Measurements from ENCODE around the gene DPP6. TPM values are rescaled to one million over a fixed set of nuclear protein-coding genes. Genes with fewer than 3 reads are reported as not detected.

The DPP6 gene
- total and polyA plus RNA-seq, 2 of the 8 experiments (the other 6 are each of a cell fraction or from before 2014, with no cell fraction given): 4.7 to 6.8 TPM

GRCh38 chr7:154677454-154677853, 625.3 kb downstream of the DPP6 start:
- H4K20me1 ChIP-seq (replicated peaks in 1 of 2; ENCODE audit: control insufficient read depth in 1 of 2, insufficient read depth in 2 of 2, low read length in 2 of 2): peaks cover 0 to 2% of the 10 kb centered on the region in 2 experiments
- H4K5ac ChIP-seq (ENCODE audit: insufficient read length, low read depth, low read length): no peak overlapping the region
- H3K9ac ChIP-seq (replicated peaks in 1 of 4; ENCODE audit: extremely low read depth in 1 of 4, low read depth in 3 of 4, low read length in 3 of 4): no peak overlapping the region
- no peak overlapping the region for H3K23ac ChIP-seq (ENCODE audit: insufficient read length)
- H2BK12ac ChIP-seq (ENCODE audit: low read depth, low read length): no peak overlapping the region
- WGBS, 2 experiments (ENCODE audit: extremely low coverage in 1 of 2, insufficient coverage in 1 of 2, insufficient read length in 1 of 2, insufficient replicate concordance in 2 of 2, low coverage in 1 of 2, low lambda C conversion rate in 2 of 2, missing lambda C conversion rate in 1 of 2): 90% methylated on average over 12 of the region's 12 CpGs; no CpG with 5 or more reads in 1 of the 2 experiments
- H2AK5ac ChIP-seq (ENCODE audit: low read depth, low read length): no peak overlapping the region
- H3K56ac ChIP-seq (replicated peaks; ENCODE audit: insufficient read length, low read depth, low read length): no peak overlapping the region
- H2AFZ ChIP-seq (ENCODE audit: low read length): no peak overlapping the region
- H3K4me2 ChIP-seq (ENCODE audit: insufficient read depth in 1 of 2, low read depth in 2 of 2, low read length in 2 of 2): no peak overlapping the region
- no peak overlapping the region for H3K27ac ChIP-seq (ENCODE audit: low read depth, low read length)
- no peak overlapping the region for H3K4me3 ChIP-seq (ENCODE audit: extremely low read depth in 1 of 4, insufficient read depth in 2 of 4, low read depth in 3 of 4, low read length in 4 of 4)
- H3K4me1 ChIP-seq (replicated peaks in 1 of 4; ENCODE audit: control insufficient read depth in 3 of 4, insufficient read depth in 4 of 4, low read length in 3 of 4): peaks cover 0 to 9% (median 0%) of the 10 kb centered on the region in 4 experiments; a peak in 1 of 7 replicates
- H3K23me2 ChIP-seq (ENCODE audit: low read depth, low read length): no peaks in the 10 kb centered on the region
- DNase-seq (ENCODE audit: low read depth in 1 of 2, low spot score in 2 of 2) (no peak), FAIRE-seq (no peak)
- no peaks in the 10 kb centered on the region for H3K36me3 ChIP-seq (ENCODE audit: control insufficient read depth in 2 of 4, insufficient read depth in 4 of 4, low read length in 3 of 4)
- ChIA-PET CTCF (ENCODE audit: partially characterized antibody) (interaction anchor here (1.2 to 1.4 kb wide), 3 partner anchors 15 to 37 kb away, joined by 3 to 4 read pairs (median 3); no protein-coding TSS in a partner anchor), POLR2A (ENCODE audit: partially characterized antibody) (no interaction called here)
- H3K14ac ChIP-seq (ENCODE audit: insufficient read length): no peak overlapping the region
- no peaks in the 10 kb centered on the region for H3K27me3 ChIP-seq (replicated peaks in 1 of 4; ENCODE audit: control insufficient read depth in 3 of 4, extremely low read depth in 1 of 4, insufficient read depth in 3 of 4, low read length in 3 of 4)
- H4K91ac ChIP-seq (replicated peaks; ENCODE audit: insufficient read length, low read length): no peak overlapping the region
- no peak overlapping the region for H2BK20ac ChIP-seq (ENCODE audit: low read length)
- H3K9me3 ChIP-seq (ENCODE audit: insufficient read depth in 2 of 2, low read depth in 1 of 2, low read length in 1 of 2): peaks cover 0 to 4% of the 10 kb centered on the region in 2 experiments; a peak in 1 of 4 replicates
- H3K79me2 ChIP-seq (ENCODE audit: control insufficient read depth in 1 of 2, insufficient read depth in 2 of 2, low read length in 2 of 2): no peaks in the 10 kb centered on the region
- H3K4ac ChIP-seq (replicated peaks; ENCODE audit: insufficient read length, low read depth, low read length): no peak overlapping the region
- no peak overlapping the region for H4K8ac ChIP-seq (ENCODE audit: extremely low read depth, insufficient read depth, low read length)
- no peak overlapping the region for H3K18ac ChIP-seq (ENCODE audit: extremely low read depth, low read length)
- no peaks in the 10 kb centered on the region for H3K79me1 ChIP-seq (ENCODE audit: low read depth, low read length)
- no peak overlapping the region for H2BK15ac ChIP-seq (ENCODE audit: low read length)
- no peak overlapping the region for H2BK5ac ChIP-seq (ENCODE audit: low read depth, low read length)
- no peak overlapping the region for H2BK120ac ChIP-seq (replicated peaks; ENCODE audit: low read depth, low read length)
- no peak for TF ChIP-seq MAFK (IDR thresholded peaks at IDR 0.05; ENCODE audit: low read depth, low read length)
- no peak for TF ChIP-seq SP2 (IDR thresholded peaks at IDR 0.05; ENCODE audit: low read length)
- no peak for TF ChIP-seq SIRT6 (IDR thresholded peaks at IDR 0.05; ENCODE audit: low read length)
- no peak for TF ChIP-seq NRF1 (IDR thresholded peaks at IDR 0.05; ENCODE audit: low read depth, low read length)
- no peak for TF ChIP-seq GTF2F1 (IDR thresholded peaks at IDR 0.05; ENCODE audit: borderline replicate concordance, low read depth, low read length)
- no peak for TF ChIP-seq JUN (IDR thresholded peaks at IDR 0.05; ENCODE audit: low read depth, low read length)
- TF ChIP-seq USF2 (IDR thresholded peaks at IDR 0.05; ENCODE audit: low read length): no peak
- TF ChIP-seq SAP30 (IDR thresholded peaks at IDR 0.05; ENCODE audit: insufficient read depth, insufficient replicate concordance, low read length): no peak
- no peak for TF ChIP-seq SP4 (IDR thresholded peaks at IDR 0.05; ENCODE audit: low read length)
- TF ChIP-seq CEBPB (IDR thresholded peaks at IDR 0.05; ENCODE audit: low read depth, low read length): no peak
- TF ChIP-seq EZH2 (IDR thresholded peaks at IDR 0.05; ENCODE audit: low read depth, low read length, severe bottlenecking): no peak
- TF ChIP-seq EGR1 (IDR thresholded peaks at IDR 0.05; ENCODE audit: borderline replicate concordance, low read depth, low read length): no peak
- no peak for TF ChIP-seq SP1 (IDR thresholded peaks at IDR 0.05; ENCODE audit: low read depth, low read length)
- no peak for TF ChIP-seq CBX5 (IDR thresholded peaks at IDR 0.05; ENCODE audit: low read depth, low read length)
- TF ChIP-seq CHD2 (IDR thresholded peaks at IDR 0.05; ENCODE audit: low read length): no peak
